ENCODE results near the gene ZFP90.

ZFP90 gene

GRCh38 chr16:68517606-68518166, 21.4 kb upstream of the ZFP90 start:
- no peak for TF ChIP-seq CTCF (IDR thresholded peaks at IDR 0.05; ENCODE audit: low read depth, low read length)
- no peak overlapping the region for H3K4me3 ChIP-seq (ENCODE audit: low read depth, low read length)

GRCh38 chr16:68519225-68519745, 19.8 kb upstream of the ZFP90 start:
- no peak overlapping the region for H3K4me3 ChIP-seq (ENCODE audit: low read depth, low read length)
- no peak for TF ChIP-seq CTCF (IDR thresholded peaks at IDR 0.05; ENCODE audit: low read depth, low read length)

GRCh38 chr16:68520649-68521086, 18.4 kb upstream of the ZFP90 start:
- H3K4me3 ChIP-seq (ENCODE audit: low read depth, low read length): peak overlapping the region; percentile 34
- peak; percentile 96 for TF ChIP-seq CTCF (IDR thresholded peaks at IDR 0.05; ENCODE audit: low read depth, low read length)

GRCh38 chr16:68524069-68524820, 14.8 kb upstream of the ZFP90 start:
- H3K4me3 ChIP-seq (ENCODE audit: low read depth, low read length): no peak overlapping the region
- TF ChIP-seq CTCF (IDR thresholded peaks at IDR 0.05; ENCODE audit: low read depth, low read length): no peak

GRCh38 chr16:68526143-68526781, 12.8 kb upstream of the ZFP90 start:
- no peak overlapping the region for H3K4me3 ChIP-seq (ENCODE audit: low read depth, low read length)
- TF ChIP-seq CTCF (IDR thresholded peaks at IDR 0.05; ENCODE audit: low read depth, low read length): no peak

- TF ChIP-seq CTCF (IDR thresholded peaks at IDR 0.05; ENCODE audit: low read depth, low read length): no peak
- no peak overlapping the region for H3K4me3 ChIP-seq (ENCODE audit: low read depth, low read length)
Observed at GRCh38 chr16:68526782-68527145, 12.3 kb upstream of the ZFP90 start.

GRCh38 chr16:68528233-68528632, 10.9 kb upstream of the ZFP90 start:
- TF ChIP-seq CTCF (IDR thresholded peaks at IDR 0.05; ENCODE audit: low read depth, low read length): peak; percentile 51
- no peak overlapping the region for H3K4me3 ChIP-seq (ENCODE audit: low read depth, low read length)

Measured in WI38 (cell line).